HL-60/S4 treated with phorbol 12-myristate 13-acetate at 8.2 ng/mL for 4 days and 3 days (cell line): ENCODE results near the gene FABP1.

ENCODE experiments used
- in situ Hi-C: fragments of 300-500 bp; cut with MboI; formaldehyde crosslinking; loops from 2 replicates; pipeline ENCODE4 v1.15.0; 2022; ENCODE audit warnings: low sequenced_read_pairs

Gene FABP1

DNA sequence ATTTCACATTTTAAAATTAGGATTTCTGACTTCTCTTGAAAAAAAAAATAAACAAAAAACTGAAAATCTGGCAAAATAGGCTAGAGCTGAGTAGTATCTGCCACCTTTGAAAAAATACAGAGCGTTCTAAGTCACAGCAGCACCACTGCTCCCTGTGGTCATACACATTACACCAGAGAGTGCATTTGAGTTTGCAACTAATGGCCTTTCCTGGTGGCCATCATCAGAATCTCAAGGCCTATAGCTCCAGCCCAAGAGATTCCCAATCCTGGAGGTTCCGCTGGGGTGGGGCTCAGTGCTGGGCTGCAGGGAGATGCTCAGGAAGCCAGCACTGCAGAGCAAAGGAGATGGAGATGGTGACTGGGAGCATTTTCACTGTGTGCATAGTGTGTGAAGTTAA is 42.8 kb downstream of the FABP1 start:
- in situ Hi-C loops = no loop called here

DNA sequence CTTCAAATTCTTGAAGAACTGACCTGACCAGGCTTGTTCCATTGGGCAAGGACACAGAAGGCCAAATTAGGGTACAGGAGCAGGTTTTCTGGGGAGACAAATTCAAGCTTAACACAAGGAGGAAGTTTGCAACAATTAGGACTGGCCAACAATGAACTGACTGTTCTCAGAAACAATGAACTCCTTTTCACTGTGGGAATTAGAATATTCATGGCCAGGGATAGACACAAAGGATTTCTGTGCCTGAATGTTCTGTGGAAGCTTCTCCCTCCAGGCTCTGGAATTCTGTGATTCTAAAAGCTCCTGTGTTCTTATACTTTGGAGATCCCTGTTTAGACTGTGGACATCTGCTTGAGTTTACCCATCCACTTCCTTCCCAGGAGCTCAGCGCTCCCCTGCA is 45.1 kb downstream of the FABP1 start:
- in situ Hi-C loops = no loop called here

DNA sequence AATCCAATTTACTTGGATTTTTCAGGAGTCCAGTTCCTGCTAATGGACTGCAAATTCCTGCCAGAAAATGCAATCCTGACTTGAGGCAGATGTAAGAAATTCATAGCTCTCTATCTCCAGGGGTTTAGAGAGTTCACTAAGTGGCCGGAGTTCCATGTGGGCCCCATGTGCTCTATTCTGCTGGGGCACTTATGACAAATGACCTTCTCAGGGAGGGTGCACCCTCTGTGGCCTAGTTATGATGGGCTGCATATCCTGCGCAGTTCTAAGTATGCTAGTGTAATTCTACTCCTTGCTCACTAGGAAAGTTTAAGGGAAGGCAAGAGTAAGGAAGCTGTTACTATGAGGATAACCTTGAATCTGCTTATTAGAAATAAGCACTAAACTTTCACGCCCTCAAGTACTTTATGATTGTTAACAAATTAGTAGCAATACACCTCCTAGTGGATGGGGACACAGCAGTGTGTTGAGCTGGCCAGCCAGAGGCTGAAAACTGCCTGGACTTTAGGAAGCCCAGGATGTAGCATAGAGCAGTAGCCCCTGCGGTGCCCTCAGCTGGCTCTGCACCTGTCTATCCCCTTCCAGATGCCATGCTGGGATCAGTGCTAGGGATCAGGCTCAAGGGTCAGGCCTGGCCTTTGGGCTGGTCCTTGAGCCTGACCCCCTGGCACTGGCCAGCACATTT is 45.8 kb downstream of the FABP1 start:
- in situ Hi-C loops = no loop called here

DNA sequence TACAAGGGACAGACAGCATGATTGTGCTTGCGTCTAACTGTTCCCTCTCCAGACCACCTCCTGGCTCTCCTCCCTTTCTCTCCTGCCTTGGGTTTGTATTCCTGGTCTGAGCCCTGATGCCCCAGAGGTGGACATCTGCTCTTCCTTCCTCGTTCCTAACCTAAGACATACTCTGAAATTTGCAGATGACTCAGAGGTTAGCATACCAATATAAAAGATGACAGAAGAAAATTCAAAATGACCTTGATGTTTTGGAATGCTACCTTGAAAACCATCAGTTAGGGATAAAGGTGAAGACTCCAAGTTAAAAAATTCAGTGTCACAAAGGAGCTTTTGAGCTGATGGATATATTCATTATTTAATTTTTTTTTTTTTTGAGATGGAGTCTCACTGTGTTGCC is 47.3 kb downstream of the FABP1 start:
- in situ Hi-C loops = no loop called here

DNA sequence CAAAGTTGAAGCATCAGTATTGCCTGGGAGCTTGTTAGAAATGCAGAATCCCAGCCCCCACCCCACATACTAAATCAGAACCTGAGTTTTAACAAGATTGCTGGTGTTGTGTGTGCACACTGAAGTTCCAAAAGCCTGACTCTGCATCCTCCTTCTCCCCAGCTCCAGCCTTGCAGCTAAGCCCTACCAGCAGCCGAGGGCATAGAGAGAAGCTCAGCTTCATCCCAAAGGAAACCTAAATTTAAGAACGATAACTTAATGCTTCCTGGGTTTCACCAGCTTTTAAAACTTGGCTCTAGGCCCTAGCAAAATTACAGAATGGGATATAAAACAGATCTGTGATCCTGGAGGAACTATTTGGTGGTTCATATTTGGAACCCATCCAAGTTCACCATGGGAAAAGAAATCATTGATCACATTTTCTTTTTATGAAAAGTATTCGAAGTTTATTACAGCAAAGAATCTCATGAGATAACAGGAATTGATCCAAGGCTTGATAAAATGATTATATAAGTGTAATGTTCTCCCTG is 49.2 kb downstream of the FABP1 start:
- in situ Hi-C loops = no loop called here

DNA sequence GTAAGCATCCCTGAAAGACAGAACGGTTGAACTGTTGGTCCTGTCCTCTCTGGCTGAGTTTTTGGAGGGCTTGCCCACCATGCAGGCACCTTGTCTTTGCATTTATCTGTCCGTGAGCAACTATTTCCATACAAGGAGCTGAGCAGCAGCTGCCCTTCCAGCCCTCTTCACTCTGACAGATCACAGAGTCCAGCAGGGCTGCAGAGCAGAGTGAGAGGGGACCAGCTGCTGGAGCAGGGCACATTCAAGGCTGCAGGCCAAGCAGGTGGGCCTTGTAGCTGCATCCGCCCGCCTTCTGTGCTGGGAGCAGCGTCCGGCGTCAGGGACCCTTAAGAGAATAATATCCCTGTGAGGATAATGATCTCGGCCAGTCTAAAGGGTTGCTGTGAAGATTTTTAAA is 50.8 kb downstream of the FABP1 start:
- in situ Hi-C loops = no loop called here

DNA sequence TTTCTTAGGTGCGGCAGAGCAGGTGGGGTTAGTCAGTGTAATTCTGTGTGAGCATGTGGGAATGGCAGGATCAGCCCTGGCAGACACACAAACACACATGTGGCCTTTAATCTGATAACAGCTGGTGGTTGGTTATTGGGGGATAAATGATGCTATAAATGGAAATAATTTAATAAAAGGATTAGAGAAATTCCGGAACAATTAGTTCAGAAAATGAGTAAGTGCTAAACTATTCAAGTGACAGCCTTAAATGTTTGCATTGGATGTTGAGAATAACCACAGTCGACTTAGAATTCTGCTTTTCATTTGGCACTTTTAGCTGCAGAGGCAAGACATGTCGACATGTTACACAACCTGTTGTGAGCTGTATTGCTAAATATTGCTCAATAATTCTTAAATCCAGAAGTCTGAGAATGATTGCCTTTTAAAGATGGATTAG is 53.0 kb downstream of the FABP1 start:
- in situ Hi-C loops = no loop called here

DNA sequence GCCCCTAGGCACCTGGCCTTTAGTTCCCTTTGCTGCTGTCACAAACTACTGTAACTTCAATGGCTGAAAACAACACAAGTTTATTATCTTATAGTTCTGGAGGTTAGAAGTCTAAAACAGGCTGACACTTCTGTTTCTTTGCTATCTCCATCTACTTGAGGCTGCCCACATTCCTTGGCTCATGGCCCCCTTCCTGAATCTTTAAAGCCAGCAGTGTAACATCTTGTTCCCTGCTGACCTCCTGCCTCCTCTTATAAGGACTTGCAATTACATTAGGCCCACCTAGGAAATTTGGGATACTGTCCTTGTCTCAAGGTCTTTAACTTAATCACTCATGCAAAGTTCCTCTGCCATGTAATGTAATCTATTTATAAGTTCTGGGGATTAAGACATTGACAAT is 53.7 kb downstream of the FABP1 start:
- in situ Hi-C loops = no loop called here
